Measurements from ENCODE around the gene MCOLN1.

The MCOLN1 gene

GRCh38 chr19:7550169-7550770, 27.8 kb downstream of the MCOLN1 start:
- Histone ChIP-seq H3K27me3 (replicated peaks in 2 of 5; ENCODE audit: control insufficient read depth in 4 of 5, insufficient read depth in 5 of 5, low read length in 4 of 5) (no peaks in the 10 kb centered on the region), H3K4me3 (ENCODE audit: control insufficient read depth in 1 of 7, extremely low read depth in 1 of 7, insufficient read depth in 4 of 7, low read depth in 2 of 7, low read length in 6 of 7) (no peak overlapping the region), H3K27ac (ENCODE audit: insufficient read depth in 1 of 2, low read depth in 1 of 2, low read length in 2 of 2, poor library complexity in 1 of 2, severe bottlenecking in 2 of 2) (no peak overlapping the region), H3K36me3 (ENCODE audit: control insufficient read depth in 4 of 4, insufficient read depth in 4 of 4, low read length in 3 of 4) (peaks cover 0 to 30% (median 19%) of the 10 kb centered on the region in 4 experiments), H3K4me1 (ENCODE audit: control extremely low read depth in 1 of 4, control insufficient read depth in 4 of 4, insufficient read depth in 4 of 4, low read length in 3 of 4) (peaks cover 2 to 14% (median 12%) of the 10 kb centered on the region in 4 experiments), H3K9me3 (ENCODE audit: control extremely low read depth in 1 of 5, control insufficient read depth in 4 of 5, insufficient read depth in 2 of 5, low read depth in 1 of 5, low read length in 4 of 5) (no peaks in the 10 kb centered on the region)
- 98% methylated on average over 41 of the region's 41 CpGs for WGBS (ENCODE audit: insufficient coverage)
- ChIA-PET CTCF (no interaction called here), POLR2A (no interaction called here)
- no peak for DNase-seq

- H3K4me1 ChIP-seq (ENCODE audit: control extremely low read depth in 1 of 4, control insufficient read depth in 4 of 4, insufficient read depth in 4 of 4, low read length in 3 of 4): peaks cover 0 to 5% (median 3%) of the 10 kb centered on the region in 4 experiments
- peak overlapping the region in 4 of 7 experiments; percentile 19 to 53 (median 33) for H3K4me3 ChIP-seq (ENCODE audit: control insufficient read depth in 1 of 7, extremely low read depth in 1 of 7, insufficient read depth in 4 of 7, low read depth in 2 of 7, low read length in 6 of 7)
- WGBS (ENCODE audit: insufficient coverage): 65% methylated on average over 39 of the region's 51 CpGs
- H3K36me3 ChIP-seq (ENCODE audit: control insufficient read depth in 4 of 4, insufficient read depth in 4 of 4, low read length in 3 of 4): peaks cover 0 to 36% (median 24%) of the 10 kb centered on the region in 4 experiments
- POLR2A ChIA-PET: no interaction called here
- no peaks in the 10 kb centered on the region for H3K27me3 ChIP-seq (replicated peaks in 2 of 5; ENCODE audit: control insufficient read depth in 4 of 5, insufficient read depth in 5 of 5, low read length in 4 of 5)
- no peaks in the 10 kb centered on the region for H3K9me3 ChIP-seq (ENCODE audit: control extremely low read depth in 1 of 5, control insufficient read depth in 4 of 5, insufficient read depth in 2 of 5, low read depth in 1 of 5, low read length in 4 of 5)
- H3K27ac ChIP-seq (ENCODE audit: insufficient read depth in 1 of 2, low read depth in 1 of 2, low read length in 2 of 2, poor library complexity in 1 of 2, severe bottlenecking in 2 of 2): no peak overlapping the region
- CTCF ChIA-PET: no interaction called here
- peak; percentile 80 to 91 (median 84) for DNase-seq
These were observed 28.8 kb downstream of the MCOLN1 start for GRCh38 chr19:7550987-7551761.

GRCh38 chr19:7552781-7553180, 30.4 kb downstream of the MCOLN1 start:
- Histone ChIP-seq H3K4me3 (ENCODE audit: control insufficient read depth in 1 of 7, extremely low read depth in 1 of 7, insufficient read depth in 4 of 7, low read depth in 2 of 7, low read length in 6 of 7) (no peak overlapping the region), H3K27ac (ENCODE audit: insufficient read depth in 1 of 2, low read depth in 1 of 2, low read length in 2 of 2, poor library complexity in 1 of 2, severe bottlenecking in 2 of 2) (no peak overlapping the region), H3K9me3 (ENCODE audit: control extremely low read depth in 1 of 5, control insufficient read depth in 4 of 5, insufficient read depth in 2 of 5, low read depth in 1 of 5, low read length in 4 of 5) (no peaks in the 10 kb centered on the region), H3K4me1 (ENCODE audit: control extremely low read depth in 1 of 4, control insufficient read depth in 4 of 4, insufficient read depth in 4 of 4, low read length in 3 of 4) (no peaks in the 10 kb centered on the region), H3K27me3 (replicated peaks in 2 of 5; ENCODE audit: control insufficient read depth in 4 of 5, insufficient read depth in 5 of 5, low read length in 4 of 5) (no peaks in the 10 kb centered on the region), H3K36me3 (ENCODE audit: control insufficient read depth in 4 of 4, insufficient read depth in 4 of 4, low read length in 3 of 4) (peaks cover under 1 to 50% (median 32%) of the 10 kb centered on the region in 4 experiments)
- ChIA-PET POLR2A (interaction anchor here (0.6 kb wide), 1 partner anchor 579 kb away, joined by 3 read pairs; no protein-coding TSS in a partner anchor), CTCF (interaction anchor here (1.1 kb wide), 1 partner anchor 15 kb away, joined by 4 read pairs; no protein-coding TSS in a partner anchor)
- DNase-seq: no peak
- WGBS (ENCODE audit: insufficient coverage): 86% methylated on average over 1 of the region's 2 CpGs

- H3K4me3 ChIP-seq (ENCODE audit: control insufficient read depth in 1 of 7, extremely low read depth in 1 of 7, insufficient read depth in 4 of 7, low read depth in 2 of 7, low read length in 6 of 7): no peak overlapping the region
- H3K4me1 ChIP-seq (ENCODE audit: control extremely low read depth in 1 of 4, control insufficient read depth in 4 of 4, insufficient read depth in 4 of 4, low read length in 3 of 4): no peaks in the 10 kb centered on the region
- WGBS (ENCODE audit: insufficient coverage): 95% methylated on average over 27 of the region's 28 CpGs
- H3K36me3 ChIP-seq (ENCODE audit: control insufficient read depth in 4 of 4, insufficient read depth in 4 of 4, low read length in 3 of 4): peaks cover 2 to 65% (median 46%) of the 10 kb centered on the region in 4 experiments
- ChIA-PET POLR2A (no interaction called here), CTCF (no interaction called here)
- no peak for DNase-seq
- H3K9me3 ChIP-seq (ENCODE audit: control extremely low read depth in 1 of 5, control insufficient read depth in 4 of 5, insufficient read depth in 2 of 5, low read depth in 1 of 5, low read length in 4 of 5): peaks cover 0 to 3% (median 0%) of the 10 kb centered on the region in 5 experiments
- no peak overlapping the region for H3K27ac ChIP-seq (ENCODE audit: insufficient read depth in 1 of 2, low read depth in 1 of 2, low read length in 2 of 2, poor library complexity in 1 of 2, severe bottlenecking in 2 of 2)
- no peaks in the 10 kb centered on the region for H3K27me3 ChIP-seq (replicated peaks in 2 of 5; ENCODE audit: control insufficient read depth in 4 of 5, insufficient read depth in 5 of 5, low read length in 4 of 5)
These were observed 32.1 kb downstream of the MCOLN1 start for GRCh38 chr19:7554565-7554964.

- Histone ChIP-seq H3K27ac (ENCODE audit: insufficient read depth in 1 of 2, low read depth in 1 of 2, low read length in 2 of 2, poor library complexity in 1 of 2, severe bottlenecking in 2 of 2) (no peak overlapping the region), H3K27me3 (replicated peaks in 2 of 5; ENCODE audit: control insufficient read depth in 4 of 5, insufficient read depth in 5 of 5, low read length in 4 of 5) (no peaks in the 10 kb centered on the region), H3K4me3 (ENCODE audit: control insufficient read depth in 1 of 7, extremely low read depth in 1 of 7, insufficient read depth in 4 of 7, low read depth in 2 of 7, low read length in 6 of 7) (no peak overlapping the region), H3K4me1 (ENCODE audit: control extremely low read depth in 1 of 4, control insufficient read depth in 4 of 4, insufficient read depth in 4 of 4, low read length in 3 of 4) (no peaks in the 10 kb centered on the region), H3K9me3 (ENCODE audit: control extremely low read depth in 1 of 5, control insufficient read depth in 4 of 5, insufficient read depth in 2 of 5, low read depth in 1 of 5, low read length in 4 of 5) (peaks cover 0 to 3% (median 0%) of the 10 kb centered on the region in 5 experiments), H3K36me3 (ENCODE audit: control insufficient read depth in 4 of 4, insufficient read depth in 4 of 4, low read length in 3 of 4) (peaks cover 2 to 61% (median 44%) of the 10 kb centered on the region in 4 experiments)
- WGBS (ENCODE audit: insufficient coverage): 95% methylated on average over 47 of the region's 62 CpGs
- ChIA-PET CTCF (no interaction called here), POLR2A (no interaction called here)
- DNase-seq: no peak
These were observed 32.8 kb downstream of the MCOLN1 start for GRCh38 chr19:7554990-7555864.

GRCh38 chr19:7556696-7557315, 34.4 kb downstream of the MCOLN1 start:
- Histone ChIP-seq H3K4me1 (ENCODE audit: control extremely low read depth in 1 of 4, control insufficient read depth in 4 of 4, insufficient read depth in 4 of 4, low read length in 3 of 4) (no peaks in the 10 kb centered on the region), H3K36me3 (ENCODE audit: control insufficient read depth in 4 of 4, insufficient read depth in 4 of 4, low read length in 3 of 4) (peaks cover 2 to 62% (median 40%) of the 10 kb centered on the region in 4 experiments), H3K27me3 (replicated peaks in 2 of 5; ENCODE audit: control insufficient read depth in 4 of 5, insufficient read depth in 5 of 5, low read length in 4 of 5) (no peaks in the 10 kb centered on the region), H3K27ac (ENCODE audit: insufficient read depth in 1 of 2, low read depth in 1 of 2, low read length in 2 of 2, poor library complexity in 1 of 2, severe bottlenecking in 2 of 2) (no peak overlapping the region), H3K4me3 (ENCODE audit: control insufficient read depth in 1 of 7, extremely low read depth in 1 of 7, insufficient read depth in 4 of 7, low read depth in 2 of 7, low read length in 6 of 7) (no peak overlapping the region), H3K9me3 (ENCODE audit: control extremely low read depth in 1 of 5, control insufficient read depth in 4 of 5, insufficient read depth in 2 of 5, low read depth in 1 of 5, low read length in 4 of 5) (peaks cover 0 to 3% (median 0%) of the 10 kb centered on the region in 5 experiments)
- POLR2A ChIA-PET: interaction anchor here (0.6 kb wide), 1 partner anchor 441 kb away, joined by 9 read pairs; no protein-coding TSS in a partner anchor
- 99% methylated on average over 36 of the region's 54 CpGs for WGBS (ENCODE audit: insufficient coverage)
- CTCF ChIA-PET: no interaction called here
- DNase-seq: no peak

Measured in common myeloid progenitor, CD34-positive (primary cell).